SK-N-SH (cell line): ENCODE results near the gene CCS.

Experiments used
- JUND ChIP-seq: IDR thresholded peaks from 2 replicates; pipeline ENCODE4 v1.4.0; 2012
- MXI1 ChIP-seq: IDR thresholded peaks from 2 replicates; pipeline ENCODE4 v1.6.1; 2012; ENCODE audit warnings: mild to moderate bottlenecking, low read depth, low read length, improper control_type of control experiment
- NRF1 ChIP-seq: IDR thresholded peaks from 2 replicates; pipeline ENCODE4 v1.6.1; 2012; ENCODE audit warnings: low read depth, mild to moderate bottlenecking, low read length
- POLR2AphosphoS5 ChIP-seq: IDR thresholded peaks from 2 replicates; pipeline ENCODE4 v1.6.1; 2012; ENCODE audit warnings: low read depth, low read length
- RFX5 ChIP-seq: IDR thresholded peaks from 2 replicates; pipeline ENCODE4 v1.6.1; 2012; ENCODE audit warnings: mild to moderate bottlenecking, improper control_type of control experiment, low read length
- SMC3 ChIP-seq: IDR thresholded peaks from 2 replicates; pipeline ENCODE4 v1.6.1; 2012; ENCODE audit warnings: low read depth, low read length, improper control_type of control experiment
- USF2 ChIP-seq: fragments of 150-350 bp; IDR thresholded peaks from 2 replicates; pipeline ENCODE4 v1.6.1; 2017; ENCODE audit warnings: antibody characterized with exemption, low read length, low read depth, borderline replicate concordance
- YY1 ChIP-seq: IDR thresholded peaks from 2 replicates; pipeline ENCODE4 v1.4.0; 2012; ENCODE audit warnings: low read depth, mild to moderate bottlenecking
- TF ChIP-seq, protein P1 (sequence below): fragments of 200-600 bp; sonication (generic); IDR thresholded peaks from 2 replicates; pipeline ENCODE4 v1.6.1; 2017; ENCODE audit warnings: antibody characterized with exemption, mild to moderate bottlenecking, moderate library complexity
- TF ChIP-seq, protein P2 (sequence below): IDR thresholded peaks from 2 replicates; pipeline ENCODE4 v1.4.0; 2012; ENCODE audit warnings: low read depth
- TF ChIP-seq, protein P3 (sequence below): IDR thresholded peaks from 2 replicates; pipeline ENCODE4 v1.4.0; 2012; ENCODE audit warnings: low read depth, borderline replicate concordance

- no peak for TF ChIP-seq POLR2AphosphoS5
- TF ChIP-seq, protein P1, sequence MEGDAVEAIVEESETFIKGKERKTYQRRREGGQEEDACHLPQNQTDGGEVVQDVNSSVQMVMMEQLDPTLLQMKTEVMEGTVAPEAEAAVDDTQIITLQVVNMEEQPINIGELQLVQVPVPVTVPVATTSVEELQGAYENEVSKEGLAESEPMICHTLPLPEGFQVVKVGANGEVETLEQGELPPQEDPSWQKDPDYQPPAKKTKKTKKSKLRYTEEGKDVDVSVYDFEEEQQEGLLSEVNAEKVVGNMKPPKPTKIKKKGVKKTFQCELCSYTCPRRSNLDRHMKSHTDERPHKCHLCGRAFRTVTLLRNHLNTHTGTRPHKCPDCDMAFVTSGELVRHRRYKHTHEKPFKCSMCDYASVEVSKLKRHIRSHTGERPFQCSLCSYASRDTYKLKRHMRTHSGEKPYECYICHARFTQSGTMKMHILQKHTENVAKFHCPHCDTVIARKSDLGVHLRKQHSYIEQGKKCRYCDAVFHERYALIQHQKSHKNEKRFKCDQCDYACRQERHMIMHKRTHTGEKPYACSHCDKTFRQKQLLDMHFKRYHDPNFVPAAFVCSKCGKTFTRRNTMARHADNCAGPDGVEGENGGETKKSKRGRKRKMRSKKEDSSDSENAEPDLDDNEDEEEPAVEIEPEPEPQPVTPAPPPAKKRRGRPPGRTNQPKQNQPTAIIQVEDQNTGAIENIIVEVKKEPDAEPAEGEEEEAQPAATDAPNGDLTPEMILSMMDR: no peak
- no peak for TF ChIP-seq MXI1
- no peak for TF ChIP-seq USF2
- TF ChIP-seq NRF1: no peak
- TF ChIP-seq, protein P2, sequence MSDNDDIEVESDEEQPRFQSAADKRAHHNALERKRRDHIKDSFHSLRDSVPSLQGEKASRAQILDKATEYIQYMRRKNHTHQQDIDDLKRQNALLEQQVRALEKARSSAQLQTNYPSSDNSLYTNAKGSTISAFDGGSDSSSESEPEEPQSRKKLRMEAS: no peak
- TF ChIP-seq JUND: no peak
- TF ChIP-seq, protein P3, sequence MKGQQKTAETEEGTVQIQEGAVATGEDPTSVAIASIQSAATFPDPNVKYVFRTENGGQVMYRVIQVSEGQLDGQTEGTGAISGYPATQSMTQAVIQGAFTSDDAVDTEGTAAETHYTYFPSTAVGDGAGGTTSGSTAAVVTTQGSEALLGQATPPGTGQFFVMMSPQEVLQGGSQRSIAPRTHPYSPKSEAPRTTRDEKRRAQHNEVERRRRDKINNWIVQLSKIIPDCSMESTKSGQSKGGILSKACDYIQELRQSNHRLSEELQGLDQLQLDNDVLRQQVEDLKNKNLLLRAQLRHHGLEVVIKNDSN: no peak
- TF ChIP-seq RFX5: no peak
- no peak for TF ChIP-seq SMC3
- TF ChIP-seq YY1: no peak
These were observed 14.3 kb downstream of the CCS start for GRCh38 chr11:66607126-66607834.
